HepG2 (cell line): ENCODE measurements around the gene SAMM50. TPM values are rescaled to one million over a fixed set of nuclear protein-coding genes. Genes with fewer than 3 reads are reported as not detected.
A peak's percentile ranks its signal among the peaks of the same experiment; 100 is the strongest.

ENCODE experiments used
- ATAC-seq: fragments of 200-7000 bp; cut with Tn5 transposase; 3 replicates; pipeline ENCODE4 v1.9.1; 2020; ENCODE audit warnings: mild to moderate bottlenecking, moderate library complexity
- BruUV-seq: library from RNA; stranded (reverse); fragments of 400-500 nt; replicated peaks from 2 replicates; lab custom pipeline; 2021; lab: Mats Ljungman, UMichigan
- CTCF ChIA-PET: fragments of 300-600 bp; formaldehyde crosslinking; extraction: SDS; loops from one replicate; lab custom pipeline; 2021; ENCODE audit warnings: low total read pairs, inconsistent platforms, low intra/inter-chr PET ratio; lab: Yijun Ruan, JAX
- POLR2A ChIA-PET: fragments of 350-600 bp; sonication (Branson Sonifier 250); formaldehyde crosslinking; loops from one replicate; lab custom pipeline; 2020; ENCODE audit warnings: antibody characterized with exemption, inconsistent platforms; lab: Yijun Ruan, JAX
- DNase-seq: peaks from one replicate; pipeline ENCODE4 v3.0.0-alpha.2; 2015; ENCODE audit warnings: low spot score
- FAIRE-seq: peaks from 3 replicates; lab custom pipeline; 2011; peaks lifted over from hg19 to GRCh38; lab: Jason Lieb, UNC
- H2AFZ ChIP-seq: one replicate; pipeline ENCODE4 v1.6.1; 2011; ENCODE audit warnings: low read length, inconsistent platforms
- H3K27ac ChIP-seq: fragments of 300-600 bp; 3 replicates; pipeline ENCODE4 v1.8.0; 2011; ENCODE audit warnings: mixed run types, mild to moderate bottlenecking, mixed read lengths, low read length, inconsistent platforms; ENCODE audit not compliant: insufficient read depth; ENCODE audit errors: extremely low read length
- H3K27me3 ChIP-seq, 2 experiments: fragments of 200-600 bp in 1 of 2; 2 replicates in 1 of 2; 3 replicates in 1 of 2; pipeline versions ENCODE4 v1.6.0 to v1.8.0; 2011; ENCODE audit warnings: low read length in 2 of 2, mild to moderate bottlenecking in 2 of 2, moderate library complexity in 2 of 2, inconsistent platforms in 1 of 2; ENCODE audit not compliant: insufficient read depth in 2 of 2, control insufficient read depth in 1 of 2
- H3K36me3 ChIP-seq, 2 experiments: fragments of 200-600 bp in 1 of 2; replicated peaks in 1 of 2; 2 replicates in 1 of 2; 3 replicates in 1 of 2; pipeline versions ENCODE4 v1.5.1 to v1.8.0; 2011; ENCODE audit warnings: low read length in 2 of 2, inconsistent platforms in 1 of 2; ENCODE audit not compliant: insufficient read depth in 2 of 2, control insufficient read depth in 1 of 2
- H3K4me1 ChIP-seq: 2 replicates; pipeline ENCODE4 v1.5.1; 2012; ENCODE audit warnings: low read length, inconsistent platforms; ENCODE audit not compliant: insufficient read depth
- H3K4me2 ChIP-seq: 2 replicates; pipeline ENCODE4 v1.6.0; 2011; ENCODE audit warnings: low read depth, low read length, inconsistent platforms
- H3K4me3 ChIP-seq, 3 experiments: fragments of 200-600 bp in 1 of 3; sonication (generic), shearing (Covaris generic) in 1 of 3; replicated peaks in 1 of 3; 2 replicates each; pipeline ENCODE4 v1.5.1; 2011 to 2016; ENCODE audit warnings: low read length in 3 of 3, inconsistent platforms in 2 of 3, low read depth in 2 of 3, mild to moderate bottlenecking in 2 of 3, control low read depth in 1 of 3, mixed read lengths in 1 of 3; ENCODE audit not compliant: insufficient read depth in 1 of 3
- H3K79me2 ChIP-seq: one replicate; pipeline ENCODE4 v1.6.1; 2011; ENCODE audit warnings: low read length, inconsistent platforms; ENCODE audit not compliant: insufficient read depth
- H3K9ac ChIP-seq: 2 replicates; pipeline ENCODE4 v1.6.0; 2011; ENCODE audit warnings: mild to moderate bottlenecking, low read depth, low read length, inconsistent platforms; ENCODE audit not compliant: insufficient read depth
- H3K9me3 ChIP-seq: 2 replicates; pipeline ENCODE4 v1.5.1; 2012; ENCODE audit warnings: mild to moderate bottlenecking, low read length
- H4K20me1 ChIP-seq: 2 replicates; pipeline ENCODE4 v1.6.0; 2011; ENCODE audit warnings: inconsistent platforms, mild to moderate bottlenecking, low read length, moderate library complexity; ENCODE audit not compliant: insufficient read depth
- BORCS8-MEF2B ChIP-seq: sonication (generic); formaldehyde crosslinking; IDR thresholded peaks from 2 replicates; pipeline ENCODE4 v1.8.0; 2022; ENCODE audit warnings: mild to moderate bottlenecking, missing genetic modification reagents
- MAF1 ChIP-seq: sonication (generic); formaldehyde crosslinking; IDR thresholded peaks from 2 replicates; pipeline ENCODE4 v1.5.0; 2020; ENCODE audit warnings: missing genetic modification reagents, borderline replicate concordance
- MEF2D ChIP-seq: sonication (generic); formaldehyde crosslinking; IDR thresholded peaks from 2 replicates; pipeline ENCODE4 v1.5.1; 2020; ENCODE audit warnings: mild to moderate bottlenecking, missing genetic modification reagents
- NR2F1 ChIP-seq, 2 experiments: fragments of 450-650 bp in 1 of 2; formaldehyde crosslinking in 1 of 2; IDR thresholded peaks; 2 replicates each; pipeline versions ENCODE4 v1.5.0 to v1.6.1; 2016 to 2020; ENCODE audit warnings: mild to moderate bottlenecking in 1 of 2, missing compliant biosample characterization in 1 of 2, missing genetic modification reagents in 1 of 2, moderate library complexity in 1 of 2
- RBM22 ChIP-seq: fragments of 200-400 bp; formaldehyde crosslinking; optimal IDR thresholded peaks from 2 replicates; pipeline ENCODE3; 2017; ENCODE audit warnings: mild to moderate bottlenecking, low read length, moderate library complexity
- SRSF1 ChIP-seq: fragments of 200-400 bp; formaldehyde crosslinking; optimal IDR thresholded peaks from 2 replicates; pipeline ENCODE3; 2017; ENCODE audit warnings: mild to moderate bottlenecking, low read depth, low read length, moderate library complexity
- SSRP1 ChIP-seq: IDR thresholded peaks from 2 replicates; pipeline ENCODE4 v1.6.1; 2016; ENCODE audit warnings: control low read depth
- WGBS: methylation state at CpG from one replicate; pipeline ENCODE4 v1.1.6; 2017; ENCODE audit warnings: low lambda C conversion rate; 5-methylcytosine and 5-hydroxymethylcytosine counted together
- in situ Hi-C: cut with HindIII; loops from 2 replicates; pipeline ENCODE4 v1.10.0; 2017; ENCODE audit warnings: low pct_unique_long_range_greater_than_20kb; ENCODE audit not compliant: extremely low pct_ligation_motif_present
- intact Hi-C: fragments of 100-400 bp; cut with micrococcal nuclease; formaldehyde crosslinking; loops from one replicate; pipeline ENCODE4 v1.10.0; 2022; ENCODE audit not compliant: unreplicated experiment
- polyA plus RNA-seq, 8 experiments: library from polyadenylated mRNA; depleted of rRNA in 3 of 8; stranded (reverse) in 7 of 8; unstranded in 1 of 8; fragments of >200 nt; fragmentation: Illumina TruSeq in 4 of 8; extraction: Trizol in 4 of 8; gene quantifications; 2 replicates each; pipeline versions ENCODE4 v1.2.1 to v1.2.3, GENCODE V29; 2011 to 2016; ENCODE audit warnings: low read depth in 4 of 8, missing spikeins in 1 of 8, mixed read lengths in 1 of 8; ENCODE audit not compliant: insufficient read depth in 1 of 8
- total RNA-seq, 5 experiments: library from RNA; depleted of rRNA; stranded (reverse); fragments of >200 nt; fragmentation: Illumina TruSeq; extraction: Trizol; gene quantifications; 2 replicates each; pipeline ENCODE4 v1.2.3, GENCODE V29; 2016; ENCODE audit warnings: low read depth in 1 of 5

SAMM50 gene
- total and polyA plus RNA-seq, 2 of the 13 experiments (the other 11 are each of a cell fraction or from before 2014, with no cell fraction given), result 34.7 to 63.4 TPM

DNA sequence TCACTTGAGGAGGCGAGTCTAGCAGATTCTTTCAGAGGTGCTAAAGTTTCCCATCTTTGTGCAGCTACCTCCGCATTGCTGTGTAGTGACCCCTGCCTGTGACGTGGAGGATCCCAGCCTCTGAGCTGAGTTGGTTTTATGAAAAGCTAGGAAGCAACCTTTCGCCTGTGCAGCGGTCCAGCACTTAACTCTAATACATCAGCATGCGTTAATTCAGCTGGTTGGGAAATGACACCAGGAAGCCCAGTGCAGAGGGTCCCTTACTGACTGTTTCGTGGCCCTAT lies 8.9 kb upstream of the SAMM50 start:
- DNase-seq, result no peak
- ATAC-seq, result peak; percentile 50
- Histone ChIP-seq H3K27me3 (no peaks in the 10 kb centered on the region), H3K36me3 (peaks cover 8 to 37% of the 10 kb centered on the region in 2 experiments; a peak in 4 of 5 replicates), H3K9ac (no peak overlapping the region), H3K4me2 (no peak overlapping the region), H3K27ac (no peak overlapping the region), H4K20me1 (no peaks in the 10 kb centered on the region), H2AFZ (no peak overlapping the region), H3K4me3 (no peak overlapping the region), H3K9me3 (no peaks in the 10 kb centered on the region), H3K4me1 (no peaks in the 10 kb centered on the region), H3K79me2 (no peaks in the 10 kb centered on the region)
- in situ Hi-C loops (no loop called here), intact Hi-C loops (loop anchor here (1.0 kb wide), 2 partner anchors 21 to 63 kb away; no protein-coding TSS in a partner anchor)
- FAIRE-seq, result no peak
- TF ChIP-seq SSRP1 (0 out of 2 replicates have a peak, but pooled peaks have one; percentile 1), SRSF1 (no peak), NR2F1 (CRISPR knock-in tag; IDR thresholded peaks at IDR 0.05) (no peak), MEF2D (CRISPR knock-in tag) (no peak)
- CTCF ChIA-PET, result interaction anchor here (1.7 to 1.9 kb wide), 2 partner anchors 61 to 63 kb away, joined by 4 to 7 read pairs; no protein-coding TSS in a partner anchor
- POLR2A ChIA-PET, result interaction anchor here (0.7 to 2.3 kb wide), 5 partner anchors 9 to 24 kb away, joined by 3 to 11 read pairs (median 6); partner anchors contain the start of gene SAMM50
- 93% methylated on average over 3 of the region's 7 CpGs for WGBS
- no TSS peak for BruUV-seq

DNA sequence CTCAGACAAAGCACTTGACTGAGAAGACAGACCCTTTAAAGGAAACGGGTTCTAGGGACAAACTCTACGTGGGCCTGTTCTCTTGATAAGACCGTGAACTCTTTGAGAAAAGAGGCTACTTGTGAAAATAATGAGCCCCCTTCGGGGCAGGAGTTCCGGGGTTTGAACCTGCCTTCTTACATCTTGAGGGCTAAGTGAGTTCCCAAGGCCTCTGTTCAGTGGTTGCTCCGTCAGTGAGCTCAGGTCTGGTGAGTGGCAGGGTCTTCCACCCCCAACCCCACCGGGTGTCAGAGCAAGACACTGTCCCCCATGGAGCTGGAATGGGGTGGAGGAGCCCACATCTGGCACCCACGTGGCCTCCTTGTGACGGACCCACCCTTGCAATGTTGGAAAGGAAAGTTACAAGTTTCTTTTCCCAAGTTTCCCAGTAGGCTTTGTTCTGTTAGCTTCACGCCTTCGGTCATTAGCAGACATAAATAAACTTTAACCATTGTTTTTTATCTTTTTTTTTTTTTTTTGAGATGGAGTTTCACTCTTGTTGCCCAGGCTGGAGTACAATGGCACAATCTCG lies 6.3 kb upstream of the SAMM50 start:
- peaks cover 1% of the 10 kb centered on the region for H3K4me1 ChIP-seq
- TSS peak; percentile 38 for BruUV-seq
- peaks cover 3 to 15% of the 10 kb centered on the region in 2 experiments; a peak in 3 of 5 replicates for H3K36me3 ChIP-seq
- in situ Hi-C loops (no loop called here), intact Hi-C loops (no loop called here)
- no peak overlapping the region for H3K27ac ChIP-seq
- no peak overlapping the region for H3K4me2 ChIP-seq
- H4K20me1 ChIP-seq, result no peaks in the 10 kb centered on the region
- no peak overlapping the region for H3K4me3 ChIP-seq
- ATAC-seq (no peak), DNase-seq (no peak), FAIRE-seq (no peak)
- H3K9ac ChIP-seq, result no peak overlapping the region
- no peaks in the 10 kb centered on the region for H3K27me3 ChIP-seq
- no peaks in the 10 kb centered on the region for H3K9me3 ChIP-seq
- WGBS, result 87% methylated on average over 11 of the region's 12 CpGs
- CTCF ChIA-PET, result no interaction called here
- TF ChIP-seq MAF1 (CRISPR knock-in tag) (no peak), RBM22 (peak; percentile 32), BORCS8-MEF2B (no peak)
- no peak overlapping the region for H2AFZ ChIP-seq
- POLR2A ChIA-PET, result no interaction called here
- H3K79me2 ChIP-seq, result no peaks in the 10 kb centered on the region
